GM20431 (cell line): ENCODE measurements around the gene OR7C1.
"Not testable (repeated sequence)": the region's sequence is repeated elsewhere in the genome, so short reads cannot be mapped to it uniquely, and the experiment has no call there.

Source experiments
- in situ Hi-C: fragments of 300-500 bp; cut with MseI, MboI; formaldehyde crosslinking; loops from one replicate; pipeline ENCODE4 v1.15.0; 2020; ENCODE audit warnings: low sequenced_read_pairs; ENCODE audit not compliant: unreplicated experiment

Gene OR7C1

GRCh38 chr19:14770136-14770535 is 64.8 kb downstream of the OR7C1 start:
- in situ Hi-C loops = no loop called here

GRCh38 chr19:14769201-14769600 is 65.8 kb downstream of the OR7C1 start:
- in situ Hi-C loops = no loop called here

- in situ Hi-C loops = no loop called here
Observed at GRCh38 chr19:14768001-14768400, 67.0 kb downstream of the OR7C1 start.

GRCh38 chr19:14767466-14767971 is 67.5 kb downstream of the OR7C1 start:
- in situ Hi-C loops = no loop called here

GRCh38 chr19:14765841-14766240 is 69.1 kb downstream of the OR7C1 start:
- in situ Hi-C loops = not testable (repeated sequence)

- in situ Hi-C loops = not testable (repeated sequence)
Observed at GRCh38 chr19:14765403-14765802, 69.6 kb downstream of the OR7C1 start.

- in situ Hi-C loops = no loop called here
Observed at GRCh38 chr19:14764401-14764800, 70.6 kb downstream of the OR7C1 start.

GRCh38 chr19:14763497-14764145 is 71.4 kb downstream of the OR7C1 start:
- in situ Hi-C loops = no loop called here

GRCh38 chr19:14762111-14762510 is 72.9 kb downstream of the OR7C1 start:
- in situ Hi-C loops = no loop called here

GRCh38 chr19:14761607-14762006 is 73.4 kb downstream of the OR7C1 start:
- in situ Hi-C loops = no loop called here

- in situ Hi-C loops = no loop called here
Observed at GRCh38 chr19:14758816-14759215, 76.2 kb downstream of the OR7C1 start.

GRCh38 chr19:14748601-14749000 is 86.4 kb downstream of the OR7C1 start:
- in situ Hi-C loops = no loop called here
